Mesenteric fat pad (tissue), 1 donor: ENCODE results near the gene ADCY5. TPM values are rescaled to one million over a fixed set of nuclear protein-coding genes. Genes with fewer than 3 reads are reported as not detected.

Experiments
- DNase-seq: peaks from one replicate; pipeline ENCODE4 v3.0.0-alpha.2; 2020; ENCODE audit warnings: low spot score
- total RNA-seq: library from RNA; stranded (reverse); fragmentation: NEBNext Ultra II Directional; extraction: Animal tissue kit (Norgen Biotek cat#: 25700); gene quantifications from one replicate; pipeline ENCODE4 v1.2.1, GENCODE V29; 2021
- donor health status: DM: yes; HTN: yes; CAD: no.

The ADCY5 gene
- total RNA-seq, 1 donor from 2014 or later, result 107 TPM

DNA sequence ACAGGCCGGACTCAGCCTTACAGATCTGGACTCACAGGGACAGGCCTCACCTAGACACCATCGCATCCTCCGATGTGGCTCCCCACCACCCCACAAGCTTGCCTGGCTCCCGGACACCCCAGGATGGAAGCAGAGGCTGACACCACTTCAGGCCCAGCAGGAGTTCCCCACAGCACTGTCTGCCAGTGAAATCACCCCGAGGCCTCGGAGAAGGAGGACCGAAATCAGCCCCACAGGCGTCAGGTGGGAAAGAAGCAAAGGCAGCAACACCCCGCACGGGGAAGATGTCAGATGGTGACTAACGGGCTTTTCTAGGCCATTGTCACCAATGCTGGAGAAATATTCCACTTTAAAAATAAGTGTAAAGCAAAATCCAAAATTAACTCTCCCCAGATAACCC, 18.6 kb downstream of the ADCY5 start:
- no peak for DNase-seq

DNA sequence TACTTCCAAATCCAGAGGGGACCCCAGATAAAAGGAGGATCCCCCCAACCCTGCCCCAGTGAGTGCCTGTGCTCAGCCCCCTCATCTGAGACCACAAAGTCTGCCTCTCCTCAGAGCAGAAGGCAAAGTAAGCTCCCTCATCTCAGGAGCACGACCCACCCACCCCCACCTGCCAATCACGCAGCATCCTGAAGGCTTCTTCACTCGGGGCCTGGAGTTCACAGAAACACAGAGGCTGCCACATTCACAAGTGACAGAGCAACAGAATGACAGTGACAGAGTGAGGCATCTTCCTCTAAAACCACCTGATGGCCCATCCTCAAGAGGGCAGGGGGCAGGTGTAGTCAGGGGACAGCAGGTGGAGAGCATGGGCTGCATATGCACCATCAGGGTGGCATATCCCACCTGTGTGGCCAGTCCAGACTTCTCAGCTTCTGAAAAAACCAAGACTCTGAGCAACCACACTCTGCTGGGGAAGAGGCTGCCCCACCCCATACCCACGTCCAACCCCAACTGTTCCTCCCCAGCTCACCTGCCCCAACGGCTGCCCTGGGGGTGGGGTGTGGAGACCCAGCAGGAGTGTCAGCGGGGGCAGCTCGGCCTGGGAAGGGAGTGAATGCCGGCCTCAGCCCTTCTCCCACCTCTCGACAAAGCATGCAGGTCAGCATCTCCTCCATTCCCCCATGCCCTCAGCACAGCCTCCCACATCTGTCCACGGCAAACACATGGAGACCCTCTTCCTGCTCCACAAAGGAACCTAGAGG, 19.3 kb downstream of the ADCY5 start:
- DNase-seq, result no peak

DNA sequence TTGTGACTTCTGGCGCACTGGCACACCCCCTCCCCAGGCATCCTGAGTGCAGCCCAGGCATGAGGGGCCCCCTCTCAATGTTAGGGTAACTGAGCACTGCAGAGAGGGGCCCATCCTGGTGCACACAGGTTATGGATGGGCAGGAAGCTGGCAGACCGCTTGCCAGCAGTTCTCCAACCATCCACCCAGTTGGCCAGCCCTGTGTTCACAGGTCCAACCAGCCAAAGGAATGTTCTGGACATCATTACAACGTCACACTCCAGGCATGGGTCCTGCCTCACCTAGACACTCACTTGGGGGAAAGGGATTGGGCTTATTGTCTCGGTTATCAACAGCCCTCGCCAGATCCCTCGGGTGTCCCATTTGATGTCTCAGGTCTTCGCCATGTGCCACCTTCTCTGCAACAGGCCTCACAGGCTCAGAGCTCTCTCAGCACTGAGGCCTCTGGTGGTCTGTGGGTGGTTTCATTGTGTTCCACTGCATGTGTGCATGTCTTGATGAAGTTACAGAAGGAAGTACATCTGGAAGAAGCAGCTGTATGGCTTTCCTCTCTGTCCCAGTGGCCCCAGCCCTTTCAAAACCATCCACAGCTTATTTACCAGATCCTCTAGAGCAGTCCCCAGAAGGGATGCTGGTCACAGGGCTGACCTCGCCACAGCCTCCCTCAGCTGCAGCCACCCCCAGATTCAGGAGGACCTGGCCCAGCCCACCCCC, 23.7 kb downstream of the ADCY5 start:
- no peak for DNase-seq

DNA sequence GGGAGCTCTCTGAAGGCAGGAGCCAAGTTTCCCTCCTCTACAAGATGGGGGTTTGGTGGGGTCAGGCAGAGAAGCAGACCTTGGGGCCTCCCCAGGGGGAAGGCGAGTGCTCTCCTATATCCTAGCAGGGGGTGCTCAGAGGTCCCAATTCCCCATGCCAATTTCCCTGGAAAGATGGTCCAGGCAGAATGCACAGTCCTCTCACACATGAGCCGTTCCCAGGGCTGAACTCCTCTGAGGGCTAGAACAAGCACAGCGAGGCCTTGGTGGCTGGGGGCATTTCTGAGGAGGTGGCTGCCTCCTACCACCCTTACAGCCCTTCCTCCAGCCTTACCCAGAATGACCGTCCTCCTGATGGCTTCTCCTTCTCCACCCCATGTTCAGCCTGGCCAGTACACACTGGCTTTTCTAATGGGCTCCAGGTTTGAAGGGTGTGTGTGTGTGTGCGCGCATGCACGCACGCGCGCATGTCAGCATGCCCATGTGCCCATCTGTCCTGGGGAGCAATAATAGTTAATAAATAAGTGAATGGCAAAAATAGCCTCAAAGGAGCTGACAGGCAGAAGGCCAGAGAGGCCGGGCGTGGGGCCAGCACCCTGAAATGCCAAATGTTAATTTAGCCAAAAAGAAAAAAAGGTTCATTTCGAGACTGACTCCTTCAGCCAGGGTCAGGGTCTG, 24.4 kb downstream of the ADCY5 start:
- DNase-seq, result no peak

- no peak for DNase-seq
Measured at GRCh38 chr3:123423806-123424205, 25.1 kb downstream of the ADCY5 start.

- no peak for DNase-seq
Measured at GRCh38 chr3:123423031-123423430, 25.9 kb downstream of the ADCY5 start.

- DNase-seq, result no peak
Measured at GRCh38 chr3:123422457-123422856, 26.4 kb downstream of the ADCY5 start.

DNA sequence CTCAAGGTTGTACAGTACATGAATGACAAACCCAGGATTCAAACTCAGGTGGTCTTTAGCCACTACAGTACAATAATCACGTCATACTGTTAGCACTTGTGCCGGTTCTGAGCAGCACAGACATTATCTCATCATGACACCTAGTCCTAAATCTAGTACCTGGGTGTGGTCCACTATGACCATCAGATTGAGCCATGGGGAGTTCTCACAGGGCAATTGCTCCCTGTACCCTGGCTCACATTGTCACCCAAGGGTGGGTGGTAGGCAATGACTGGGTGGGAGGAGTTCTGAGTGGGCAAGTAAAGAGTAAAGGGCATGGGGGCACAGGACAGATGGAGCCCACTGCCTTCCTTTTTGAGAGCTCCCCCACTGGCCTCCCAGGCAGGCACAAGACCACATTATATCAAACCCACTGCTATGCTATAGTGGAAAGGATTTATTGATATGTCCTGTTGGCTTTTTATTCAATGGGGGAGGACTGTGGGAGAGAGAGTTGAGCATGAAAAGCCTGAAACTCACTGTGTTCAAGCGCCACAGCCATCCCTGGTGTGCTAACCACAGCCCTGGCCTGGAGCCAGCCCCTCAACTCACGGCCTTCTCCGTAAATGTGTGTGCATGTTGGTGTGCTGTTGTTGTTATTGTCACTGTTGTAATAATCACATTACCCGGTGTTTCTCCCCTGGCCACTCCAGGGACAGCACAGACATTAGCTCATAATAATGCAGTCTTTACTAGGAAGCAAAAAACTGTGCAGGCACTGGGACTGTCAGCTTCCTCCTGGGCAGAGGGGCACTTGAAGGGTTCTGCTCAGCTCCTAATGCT, 27.3 kb downstream of the ADCY5 start:
- DNase-seq, result no peak

DNA sequence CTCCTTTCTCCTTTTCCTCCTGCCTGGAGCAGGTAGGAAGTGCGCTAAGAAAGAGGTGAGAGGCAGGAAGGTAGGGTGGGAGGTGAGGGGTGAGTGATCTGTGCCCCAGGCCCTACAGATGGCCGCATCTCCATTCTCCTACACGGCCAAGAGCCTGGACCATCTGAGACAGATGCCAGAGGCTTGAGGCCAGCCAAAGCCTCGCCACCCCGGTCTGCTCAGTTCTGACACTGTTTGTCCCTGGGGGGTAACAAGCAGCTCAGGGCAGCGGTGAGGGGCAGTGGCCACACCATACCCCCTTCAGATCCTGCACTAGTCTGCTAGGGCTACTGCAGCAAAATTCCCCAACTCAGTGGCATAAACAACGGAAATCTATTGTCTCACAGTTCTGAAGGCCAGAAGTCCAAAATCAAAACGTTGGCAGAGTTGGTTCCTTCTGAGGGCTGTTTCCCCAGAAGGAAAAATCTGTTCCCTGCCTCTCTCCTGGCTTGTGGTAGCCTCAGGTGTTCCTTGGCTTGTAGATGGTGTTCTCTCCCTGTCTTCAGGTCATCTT, 28.4 kb downstream of the ADCY5 start:
- DNase-seq, result no peak

DNA sequence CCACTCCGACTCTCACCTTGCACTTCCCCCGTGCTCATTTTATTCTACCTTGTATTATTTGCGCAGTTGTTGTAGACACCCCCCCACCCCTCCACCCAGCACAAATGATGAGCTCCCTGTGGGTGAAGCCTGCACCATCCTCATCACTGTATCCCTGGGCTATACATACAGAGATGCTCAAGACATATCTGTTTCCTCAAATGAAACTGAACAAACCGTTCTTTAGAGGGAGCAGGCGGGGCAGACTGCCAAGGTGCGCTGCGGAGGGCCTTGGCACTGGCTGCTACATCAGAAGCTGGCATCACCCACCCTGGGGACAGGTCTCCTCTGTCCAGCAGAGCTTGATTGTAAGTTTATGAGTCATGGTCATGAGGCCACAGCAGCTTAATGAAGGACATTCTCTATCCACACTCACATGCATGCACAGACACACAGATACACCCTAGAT, 29.0 kb downstream of the ADCY5 start:
- no peak for DNase-seq

- no peak for DNase-seq
Measured at GRCh38 chr3:123419181-123419849, 29.6 kb downstream of the ADCY5 start.

GRCh38 chr3:123416647-123417046, 32.2 kb downstream of the ADCY5 start:
- DNase-seq, result no peak

- no peak for DNase-seq
Measured at GRCh38 chr3:123416173-123416572, 32.7 kb downstream of the ADCY5 start.

DNA sequence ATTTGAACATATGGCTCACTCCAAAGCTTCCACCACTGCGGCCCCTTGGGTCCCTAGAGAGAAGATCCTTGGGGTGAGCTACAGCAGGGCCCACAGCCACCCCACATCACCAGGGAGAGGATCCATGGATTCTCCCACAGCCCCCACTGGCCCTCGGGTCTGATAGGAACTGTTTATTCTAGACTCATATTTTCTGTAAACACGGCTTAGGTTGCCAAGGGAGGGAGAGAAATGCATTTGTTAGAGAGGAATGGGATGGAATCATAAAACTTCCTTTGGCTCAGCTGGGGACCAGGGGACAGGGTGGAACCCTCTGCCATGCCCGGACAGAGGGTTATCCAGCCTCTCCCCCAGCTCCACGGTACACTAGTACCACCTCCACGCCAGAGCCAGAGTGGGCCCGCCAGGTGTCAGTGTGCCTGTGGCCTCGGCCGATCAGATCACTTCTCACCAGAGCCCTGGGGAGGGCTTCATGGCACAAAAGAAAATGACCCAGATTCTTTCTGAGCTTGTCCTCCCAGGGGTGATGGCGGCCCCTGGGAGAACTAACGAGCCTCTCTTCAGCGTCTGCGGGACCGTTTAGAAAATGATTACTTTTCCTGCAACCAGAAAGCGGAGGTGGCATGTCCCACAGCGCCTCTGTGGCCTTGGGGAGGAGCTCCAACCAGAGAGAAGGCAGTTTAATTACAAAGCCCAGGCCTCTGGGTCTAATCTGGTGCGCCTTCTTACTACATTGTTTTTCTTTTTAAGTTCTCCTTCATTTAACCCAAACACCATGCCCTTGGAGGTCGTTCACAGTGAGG, 33.7 kb downstream of the ADCY5 start:
- no peak for DNase-seq

- DNase-seq, result no peak
Measured at GRCh38 chr3:123412811-123413604, 35.9 kb downstream of the ADCY5 start.

GRCh38 chr3:123412076-123412475, 36.8 kb downstream of the ADCY5 start:
- DNase-seq, result no peak

DNA sequence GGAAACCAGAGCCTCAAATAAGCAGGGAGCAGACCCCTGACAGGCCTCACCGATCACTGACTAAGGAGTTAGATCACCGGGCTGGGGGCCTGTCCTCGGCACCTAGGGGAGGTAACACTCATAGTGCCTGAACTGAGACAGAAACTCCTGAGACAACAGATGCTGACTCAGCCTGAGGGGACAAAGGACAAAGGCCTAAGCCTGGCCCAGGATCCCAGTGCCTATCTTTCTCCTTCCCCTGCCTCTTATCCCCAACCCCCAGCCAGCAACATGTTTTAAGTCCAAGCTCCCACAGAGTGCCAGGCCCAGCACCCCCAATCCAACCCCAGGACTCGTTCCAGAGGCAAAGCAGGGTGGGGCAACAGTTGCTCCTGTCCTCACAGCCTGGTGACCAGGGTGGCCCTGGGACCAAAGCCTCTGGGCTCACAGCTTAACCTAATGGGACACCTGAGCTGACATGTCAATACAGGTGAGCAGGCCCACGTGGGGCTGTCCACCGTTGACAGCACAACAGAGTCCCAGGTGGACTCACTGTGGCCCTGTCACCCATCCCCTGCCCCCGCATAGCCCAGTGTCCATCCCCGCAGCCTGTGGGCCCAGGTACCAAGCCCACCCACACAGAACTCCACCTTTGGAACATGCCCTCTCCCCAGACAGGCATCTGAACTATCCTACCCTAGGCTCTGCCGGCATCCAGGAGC, 37.4 kb downstream of the ADCY5 start:
- no peak for DNase-seq

GRCh38 chr3:123410149-123410515, 38.8 kb downstream of the ADCY5 start:
- DNase-seq, result no peak
